GM23338 (cell line): ENCODE data around the gene FOXO3. TPM values are rescaled to one million over a fixed set of nuclear protein-coding genes. Genes with fewer than 3 reads are reported as not detected.

Experiments used
- ATAC-seq: fragments of 200-7000 bp; cut with Tn5 transposase; 3 replicates; pipeline ENCODE4 v1.9.1; 2020
- DNase-seq: peaks from one replicate; pipeline ENCODE4 v3.0.0-alpha.2; 2015; ENCODE audit warnings: low spot score
- H2AFZ ChIP-seq: fragments of 200-600 bp; sonication (generic); 2 replicates; pipeline ENCODE4 v1.8.0; 2016; ENCODE audit warnings: antibody characterized with exemption, mild to moderate bottlenecking, moderate library complexity
- H3F3A ChIP-seq: fragments of 200-600 bp; sonication (generic); replicated peaks from 2 replicates; pipeline ENCODE4 v1.8.0; 2017; ENCODE audit warnings: antibody characterized with exemption, mixed run types, low read depth
- H3K27ac ChIP-seq: fragments of 200-600 bp; sonication (generic); 2 replicates; pipeline ENCODE4 v1.6.1; 2016; ENCODE audit warnings: low read depth
- H3K27me3 ChIP-seq: fragments of 200-600 bp; sonication (generic); 2 replicates; pipeline ENCODE4 v1.8.0; 2016; ENCODE audit warnings: mild to moderate bottlenecking, mixed run types, moderate library complexity; ENCODE audit not compliant: insufficient read depth
- H3K36me3 ChIP-seq: fragments of 200-600 bp; sonication (generic); 2 replicates; pipeline ENCODE4 v1.8.0; 2016; ENCODE audit warnings: mild to moderate bottlenecking; ENCODE audit not compliant: insufficient read depth
- H3K4me1 ChIP-seq: fragments of 200-600 bp; sonication (generic); 2 replicates; pipeline ENCODE4 v1.8.0; 2016; ENCODE audit warnings: mild to moderate bottlenecking, moderate library complexity; ENCODE audit not compliant: insufficient read depth
- H3K4me2 ChIP-seq: fragments of 200-600 bp; sonication (generic); 2 replicates; pipeline ENCODE4 v1.7.1; 2017; ENCODE audit warnings: mixed run types
- H3K4me3 ChIP-seq: fragments of 200-600 bp; sonication (generic); 2 replicates; pipeline ENCODE4 v1.6.1; 2016; ENCODE audit warnings: mixed run types
- H3K79me2 ChIP-seq: fragments of 200-600 bp; sonication (generic); replicated peaks from 2 replicates; pipeline ENCODE4 v1.8.0; 2017; ENCODE audit warnings: mild to moderate bottlenecking; ENCODE audit not compliant: insufficient read depth
- H3K9me2 ChIP-seq: fragments of 200-600 bp; sonication (generic); 2 replicates; pipeline ENCODE4 v1.8.0; 2017; ENCODE audit not compliant: insufficient read depth
- H4K20me1 ChIP-seq: fragments of 200-600 bp; sonication (generic); replicated peaks from 2 replicates; pipeline ENCODE4 v1.8.0; 2017; ENCODE audit warnings: mild to moderate bottlenecking; ENCODE audit not compliant: insufficient read depth
- H3K27ac Mint-ChIP-seq: 2 replicates; pipeline ENCODE4 v1.8.0; 2020; ENCODE audit warnings: inconsistent platforms, mild to moderate bottlenecking, moderate library complexity, mixed read lengths
- H3K27me3 Mint-ChIP-seq: 3 replicates; pipeline ENCODE4 v1.8.0; 2022; ENCODE audit warnings: low read depth, mild to moderate bottlenecking, moderate library complexity, mixed read lengths, inconsistent platforms; ENCODE audit not compliant: insufficient read depth, poor library complexity
- H3K36me3 Mint-ChIP-seq: 3 replicates; pipeline ENCODE4 v1.8.0; 2021; ENCODE audit warnings: low read depth, mild to moderate bottlenecking, inconsistent platforms, moderate library complexity, mixed read lengths
- H3K4me1 Mint-ChIP-seq: 3 replicates; pipeline ENCODE4 v1.8.0; 2020; ENCODE audit warnings: mild to moderate bottlenecking, inconsistent platforms, mixed read lengths
- H3K4me3 Mint-ChIP-seq: 3 replicates; pipeline ENCODE4 v1.8.0; 2021; ENCODE audit warnings: moderate library complexity, mild to moderate bottlenecking, inconsistent platforms, mixed read lengths
- H3K9me3 Mint-ChIP-seq: 3 replicates; pipeline ENCODE4 v1.8.0; 2020; ENCODE audit warnings: moderate library complexity, mild to moderate bottlenecking, inconsistent platforms, mixed read lengths
- CREB1 ChIP-seq: fragments of 250-450 bp; sonication (Bioruptor Pico); IDR thresholded peaks from 2 replicates; pipeline ENCODE4 v1.5.0; 2020; ENCODE audit warnings: low read depth, mild to moderate bottlenecking, moderate library complexity
- CTCF ChIP-seq, 2 experiments: fragments of 200-600 bp in 1 of 2; sonication (generic) in 1 of 2; conservative IDR thresholded peaks; 2 replicates each; pipeline versions ENCODE4 v1.5.1 to v1.6.1; 2016 to 2017; ENCODE audit warnings: antibody characterized with exemption in 2 of 2, low read depth in 2 of 2, mild to moderate bottlenecking in 2 of 2, moderate library complexity in 1 of 2
- ETS1 ChIP-seq: IDR thresholded peaks from 2 replicates; pipeline ENCODE4 v1.6.1; 2016; ENCODE audit warnings: antibody characterized with exemption
- EZH2 ChIP-seq: fragments of 200-600 bp; sonication (generic); IDR thresholded peaks from one replicate; pipeline ENCODE4 v1.8.0; 2017; ENCODE audit warnings: antibody characterized with exemption, mild to moderate bottlenecking, low read depth; ENCODE audit not compliant: unreplicated experiment
- EZH2phosphoT487 ChIP-seq: fragments of 200-600 bp; sonication (generic); IDR thresholded peaks from one replicate; pipeline ENCODE4 v1.8.1; 2018; ENCODE audit warnings: antibody characterized with exemption; ENCODE audit not compliant: unreplicated experiment
- JUNB ChIP-seq: IDR thresholded peaks from one replicate; pipeline ENCODE4 v1.6.1; 2016; ENCODE audit warnings: antibody characterized with exemption; ENCODE audit not compliant: unreplicated experiment
- NANOG ChIP-seq: IDR thresholded peaks from 2 replicates; pipeline ENCODE4 v1.6.1; 2016; ENCODE audit warnings: antibody characterized with exemption, borderline replicate concordance
- POLR2AphosphoS5 ChIP-seq: IDR thresholded peaks from 2 replicates; pipeline ENCODE4 v1.6.1; 2016; ENCODE audit warnings: antibody characterized with exemption, low read depth
- REST ChIP-seq: IDR thresholded peaks from one replicate; pipeline ENCODE4 v1.6.1; 2018; ENCODE audit warnings: antibody characterized with exemption; ENCODE audit not compliant: unreplicated experiment
- STAT1 ChIP-seq: IDR thresholded peaks from one replicate; pipeline ENCODE4 v1.6.1; 2016; ENCODE audit warnings: antibody characterized with exemption; ENCODE audit not compliant: unreplicated experiment
- ZNF114 ChIP-seq: fragments of 250-450 bp; sonication (Bioruptor Pico); IDR thresholded peaks from 2 replicates; pipeline ENCODE4 v1.5.0; 2020; ENCODE audit warnings: mild to moderate bottlenecking, moderate library complexity
- ZNF331 ChIP-seq: fragments of 250-450 bp; sonication (Bioruptor Pico); IDR thresholded peaks from 2 replicates; pipeline ENCODE4 v1.5.0; 2020; ENCODE audit warnings: low read depth, mild to moderate bottlenecking, moderate library complexity
- ZNF462 ChIP-seq: fragments of 250-450 bp; sonication (Bioruptor Pico); IDR thresholded peaks from 2 replicates; pipeline ENCODE4 v1.5.0; 2020; ENCODE audit warnings: mild to moderate bottlenecking, moderate library complexity
- polyA plus RNA-seq: library from polyadenylated mRNA; unstranded; fragments of >200 nt; fragmentation: Nextera tagmentation; extraction: Ambion mirVana; gene quantifications from 2 replicates; pipeline ENCODE4 v1.2.1, GENCODE V29; 2016
- total RNA-seq: library from RNA; depleted of rRNA; stranded (reverse); fragments of >200 nt; shearing (Covaris generic); gene quantifications from 2 replicates; pipeline ENCODE4 v1.2.3, GENCODE V29; 2014

Gene FOXO3
- total and polyA plus RNA-seq, 2 experiments from 2014 or later: 9.8 to 20.2 TPM

- Histone ChIP-seq H2AFZ (no peak overlapping the region), H3K36me3 (no peaks in the 10 kb centered on the region; the same call in 1 of the 2 replicates), H4K20me1 (no peaks in the 10 kb centered on the region), H3K4me3 (no peak overlapping the region), H3K4me1 (no peaks in the 10 kb centered on the region; the same call in 1 of the 2 replicates), H3K4me2 (no peak overlapping the region), H3K9me2 (no peaks in the 10 kb centered on the region), H3K27ac (no peak overlapping the region), H3F3A (no peaks in the 10 kb centered on the region), H3K79me2 (no peaks in the 10 kb centered on the region), H3K27me3 (no peaks in the 10 kb centered on the region)
- H3K4me3 Mint-ChIP-seq: no peak overlapping the region
- no peak overlapping the region for H3K27ac Mint-ChIP-seq
- TF ChIP-seq EZH2 (no peak), CTCF (conservative IDR thresholded peaks at IDR 0.05; ENCODE audit: low read depth in 2 of 2) (no peak), ZNF331 (no peak), NANOG (no peak), ETS1 (no peak), EZH2phosphoT487 (no peak), CREB1 (CRISPR knock-in tag) (no peak), POLR2AphosphoS5 (no peak), ZNF462 (CRISPR knock-in tag) (no peak), REST (no peak), ZNF114 (CRISPR knock-in tag) (no peak), JUNB (no peak), STAT1 (no peak)
- peaks cover 15% of the 10 kb centered on the region for H3K4me1 Mint-ChIP-seq
- DNase-seq (no peak), ATAC-seq (no peak)
- peaks cover 2% of the 10 kb centered on the region for H3K27me3 Mint-ChIP-seq
- peaks cover 9% of the 10 kb centered on the region for H3K36me3 Mint-ChIP-seq
- H3K9me3 Mint-ChIP-seq: peaks cover 22% of the 10 kb centered on the region
Measured at GRCh38 chr6:108702106-108702851, 141.6 kb downstream of the FOXO3 start.
